Endothelial cell of umbilical vein (primary cell): ENCODE data around the gene MCRIP2. TPM values are rescaled to one million over a fixed set of nuclear protein-coding genes. Genes with fewer than 3 reads are reported as not detected.

Experiments
- BruUV-seq: library from RNA; stranded (reverse); fragments of 400-500 nt; replicated peaks from 2 replicates; lab custom pipeline; 2021; lab: Mats Ljungman, UMichigan
- CTCF ChIA-PET: fragments of 300-600, 350-600 bp; sonication (Branson Sonifier 250); formaldehyde crosslinking; loops from one replicate; lab custom pipeline; 2021; ENCODE audit warnings: antibody characterized with exemption, inconsistent platforms; lab: Charles Lee
- POLR2A ChIA-PET: fragments of 300-600, 350-600 bp; sonication (Branson Sonifier 250); formaldehyde crosslinking; loops from one replicate; lab custom pipeline; 2021; ENCODE audit warnings: antibody characterized with exemption, inconsistent platforms; lab: Charles Lee
- DNase-seq: peaks from one replicate; pipeline ENCODE4 v3.0.0-alpha.2; 2011; ENCODE audit warnings: low read depth, low spot score
- FAIRE-seq: peaks from 2 replicates; lab custom pipeline; 2011; peaks lifted over from hg19 to GRCh38; lab: Jason Lieb, UNC
- H2AFZ ChIP-seq: 2 replicates; pipeline ENCODE4 v1.6.0; 2012; ENCODE audit warnings: low read depth, low read length, control low read depth, inconsistent platforms
- H3K27ac ChIP-seq: 2 replicates; pipeline ENCODE4 v1.5.1; 2011; ENCODE audit warnings: low read depth, mild to moderate bottlenecking, control low read depth, low read length, moderate library complexity; ENCODE audit not compliant: insufficient read depth
- H3K27me3 ChIP-seq, 2 experiments: 2 replicates each; pipeline versions ENCODE4 v1.6.0 to v1.6.1; 2011; ENCODE audit warnings: low read length in 2 of 2, mixed read lengths in 1 of 2; ENCODE audit not compliant: control insufficient read depth in 2 of 2, insufficient read depth in 2 of 2
- H3K36me3 ChIP-seq, 2 experiments: 2 replicates in 1 of 2; 3 replicates in 1 of 2; pipeline ENCODE4 v1.5.1; 2011; ENCODE audit warnings: low read length in 2 of 2, mild to moderate bottlenecking in 1 of 2, moderate library complexity in 1 of 2; ENCODE audit not compliant: control insufficient read depth in 2 of 2, insufficient read depth in 2 of 2; ENCODE audit errors: extremely low read depth in 1 of 2
- H3K4me1 ChIP-seq: 3 replicates; pipeline ENCODE4 v1.5.1; 2011; ENCODE audit warnings: mild to moderate bottlenecking, low read length; ENCODE audit not compliant: control insufficient read depth, insufficient read depth; ENCODE audit errors: extremely low read depth
- H3K4me2 ChIP-seq: 2 replicates; pipeline ENCODE4 v1.6.1; 2011; ENCODE audit warnings: low read length, control low read depth, mixed read lengths; ENCODE audit not compliant: insufficient read depth
- H3K4me3 ChIP-seq, 3 experiments: fragments of 200-600 bp in 1 of 3; sonication (generic), shearing (Covaris generic) in 1 of 3; replicated peaks in 1 of 3; 2 replicates each; pipeline ENCODE4 v1.5.1; 2011 to 2016; ENCODE audit warnings: control low read depth in 3 of 3, low read length in 3 of 3, mild to moderate bottlenecking in 2 of 3, inconsistent platforms in 1 of 3, low read depth in 1 of 3, moderate library complexity in 1 of 3; ENCODE audit not compliant: insufficient read depth in 1 of 3
- H3K79me2 ChIP-seq: 2 replicates; pipeline ENCODE4 v1.6.0; 2012; ENCODE audit warnings: low read length, inconsistent platforms; ENCODE audit not compliant: control insufficient read depth, insufficient read depth
- H3K9ac ChIP-seq: replicated peaks from 2 replicates; pipeline ENCODE3; 2011; ENCODE audit warnings: low read length, control low read depth; ENCODE audit not compliant: insufficient read depth; ENCODE audit errors: extremely low read depth
- H3K9me1 ChIP-seq: replicated peaks from 3 replicates; pipeline ENCODE4 v1.6.0; 2011; ENCODE audit warnings: mild to moderate bottlenecking, low read length; ENCODE audit not compliant: control insufficient read depth, insufficient read depth; ENCODE audit errors: extremely low read depth
- H3K9me3 ChIP-seq: replicated peaks from 2 replicates; pipeline ENCODE4 v1.5.1; 2012; ENCODE audit warnings: low read length, inconsistent platforms; ENCODE audit not compliant: control insufficient read depth, insufficient read depth
- H4K20me1 ChIP-seq: replicated peaks from 2 replicates; pipeline ENCODE3; 2011; ENCODE audit warnings: mild to moderate bottlenecking, low read length; ENCODE audit not compliant: control insufficient read depth, insufficient read depth; ENCODE audit errors: extremely low read depth
- CTCF ChIP-seq, 2 donors: IDR thresholded peaks; 1 replicate in 1 of 2; 2 replicates in 1 of 2; pipeline ENCODE4 v1.5.1; 2011; ENCODE audit warnings: low read length in 2 of 2, mild to moderate bottlenecking in 2 of 2, moderate library complexity in 2 of 2, control low read depth in 1 of 2, inconsistent platforms in 1 of 2, low read depth in 1 of 2; ENCODE audit not compliant: insufficient read depth in 1 of 2; ENCODE audit errors: extremely low read depth in 1 of 2
- EZH2 ChIP-seq: IDR thresholded peaks from 2 replicates; pipeline ENCODE4 v1.6.1; 2012; ENCODE audit warnings: borderline replicate concordance, low read depth, mild to moderate bottlenecking, moderate library complexity, low read length, inconsistent platforms; ENCODE audit not compliant: severe bottlenecking
- FOS ChIP-seq: IDR thresholded peaks from 2 replicates; pipeline ENCODE4 v1.6.1; 2011; ENCODE audit warnings: mild to moderate bottlenecking, low read length, moderate library complexity, borderline replicate concordance; ENCODE audit not compliant: insufficient read depth
- GATA2 ChIP-seq: IDR thresholded peaks from 2 replicates; pipeline ENCODE4 v1.7.0; 2011; ENCODE audit warnings: low read depth, mild to moderate bottlenecking, moderate library complexity, mixed read lengths, low read length; ENCODE audit not compliant: insufficient read length, insufficient read depth
- JUN ChIP-seq: IDR thresholded peaks from 2 replicates; pipeline ENCODE4 v1.6.1; 2011; ENCODE audit warnings: borderline replicate concordance, low read depth; ENCODE audit not compliant: insufficient read length, insufficient read depth
- MAX ChIP-seq: IDR thresholded peaks from 2 replicates; pipeline ENCODE4 v1.6.1; 2011; ENCODE audit not compliant: insufficient read depth, insufficient read length
- MYC ChIP-seq: IDR thresholded peaks from one replicate; pipeline ENCODE4 v1.6.1; 2011; ENCODE audit warnings: mild to moderate bottlenecking, low read depth, low read length
- POLR2A ChIP-seq: IDR thresholded peaks from 2 replicates; pipeline ENCODE4 v1.6.1; 2012; ENCODE audit warnings: low read depth, mild to moderate bottlenecking, control low read depth, low read length
- POLR2AphosphoS5 ChIP-seq: IDR thresholded peaks from 2 replicates; pipeline ENCODE4 v1.6.1; 2012; ENCODE audit warnings: low read depth, mild to moderate bottlenecking, control low read depth, low read length, moderate library complexity; ENCODE audit not compliant: insufficient read depth
- dilution Hi-C: fragments of 300-500 bp; cut with MboI; formaldehyde crosslinking; loops from one replicate; pipeline ENCODE4 v1.15.0; 2019; ENCODE audit warnings: low sequenced_read_pairs; ENCODE audit not compliant: extremely low pct_ligation_motif_present
- intact Hi-C: fragments of 100-400 bp; cut with micrococcal nuclease; formaldehyde crosslinking; loops from one replicate; pipeline ENCODE4 v1.10.0; 2022
- polyA plus RNA-seq, 4 experiments: library from polyadenylated mRNA; depleted of rRNA in 3 of 4; stranded (reverse) in 3 of 4; unstranded in 1 of 4; fragments of >200 nt; gene quantifications; 2 replicates each; pipeline versions ENCODE4 v1.2.1 to v1.2.3, GENCODE V29; 2011 to 2012; ENCODE audit warnings: missing spikeins in 1 of 4
- total RNA-seq: library from RNA; stranded (reverse); gene quantifications from 2 replicates; pipeline ENCODE4 v1.2.3, GENCODE V29; 2021

The MCRIP2 gene
- total and polyA plus RNA-seq, 2 donors (not counting 3 experiments of a cell fraction or from before 2014, with no cell fraction given): 17.1 to 18.9 TPM

- H3K79me2 ChIP-seq: peaks cover 12% of the 10 kb centered on the region
- FAIRE-seq: no peak
- ChIA-PET CTCF (interaction anchor here (0.7 to 1.3 kb wide), 2 partner anchors 8 to 295 kb away, joined by 3 to 4 read pairs; no protein-coding TSS in a partner anchor), POLR2A (no interaction called here)
- H3K27me3 ChIP-seq: peaks cover 0 to 3% of the 10 kb centered on the region in 2 experiments
- H3K4me1 ChIP-seq: peaks cover 11% of the 10 kb centered on the region
- H3K9me1 ChIP-seq: no peaks in the 10 kb centered on the region
- dilution Hi-C loops (no loop called here), intact Hi-C loops (no loop called here)
- no peak for DNase-seq
- no peak overlapping the region for H3K4me2 ChIP-seq
- H3K4me3 ChIP-seq: no peak overlapping the region
- peaks cover 2 to 15% of the 10 kb centered on the region in 2 experiments for H3K36me3 ChIP-seq
- BruUV-seq: no TSS peak
- no peaks in the 10 kb centered on the region for H3K9me3 ChIP-seq
- TF ChIP-seq MAX: no peak
- no peak for TF ChIP-seq JUN
- TF ChIP-seq POLR2A: no peak
- no peak for TF ChIP-seq EZH2
- TF ChIP-seq GATA2: no peak
- H3K27ac ChIP-seq: no peak overlapping the region
- no peak overlapping the region for H3K9ac ChIP-seq
- H2AFZ ChIP-seq: no peak overlapping the region
- no peaks in the 10 kb centered on the region for H4K20me1 ChIP-seq
Measured at GRCh38 chr16:687499-687898, 45.9 kb downstream of the MCRIP2 start.

- BruUV-seq: no TSS peak
- FAIRE-seq (no peak), DNase-seq (no peak)
- H2AFZ ChIP-seq: peak overlapping the region; percentile 76
- peak overlapping the region; percentile 75 for H3K9ac ChIP-seq
- peak overlapping the region; percentile 69 for H3K4me2 ChIP-seq
- H3K4me3 ChIP-seq: peak overlapping the region; percentile 72 to 78 (median 78)
- CTCF ChIA-PET: interaction anchor here (1.2 to 1.6 kb wide), 5 partner anchors 14 to 31 kb away, joined by 3 to 8 read pairs (median 4); partner anchors contain the start of gene ANTKMT
- no peaks in the 10 kb centered on the region for H3K9me1 ChIP-seq
- H3K36me3 ChIP-seq: peaks cover 0 to 10% of the 10 kb centered on the region in 2 experiments
- H3K4me1 ChIP-seq: peaks cover 6% of the 10 kb centered on the region
- no peaks in the 10 kb centered on the region for H3K9me3 ChIP-seq
- intact Hi-C loops: no loop called here
- POLR2A ChIA-PET: no interaction called here
- H3K27ac ChIP-seq: peak overlapping the region; percentile 49
- no peaks in the 10 kb centered on the region for H3K79me2 ChIP-seq
- H3K27me3 ChIP-seq: peaks cover 16% of the 10 kb centered on the region in 2 experiments
- no peak for TF ChIP-seq JUN
- TF ChIP-seq FOS: no peak
- no peak for TF ChIP-seq POLR2AphosphoS5
- no peak for TF ChIP-seq POLR2A
- no peak for TF ChIP-seq GATA2
- TF ChIP-seq MAX: no peak
- no peak for TF ChIP-seq MYC
- TF ChIP-seq CTCF (IDR thresholded peaks at IDR 0.05; ENCODE audit: extremely low read depth in 1 of 2, insufficient read depth in 1 of 2, low read depth in 1 of 2, low read length in 2 of 2): no peak
- TF ChIP-seq EZH2: no peak
- no peaks in the 10 kb centered on the region for H4K20me1 ChIP-seq
- dilution Hi-C loops: no loop called here
Measured at GRCh38 chr16:689175-689897, 47.7 kb downstream of the MCRIP2 start.
